ENCODE data around the gene CCR1.
"Not testable (repeated sequence)": the region's sequence is repeated elsewhere in the genome, so short reads cannot be mapped to it uniquely, and the experiment has no call there.

The CCR1 gene

DNA sequence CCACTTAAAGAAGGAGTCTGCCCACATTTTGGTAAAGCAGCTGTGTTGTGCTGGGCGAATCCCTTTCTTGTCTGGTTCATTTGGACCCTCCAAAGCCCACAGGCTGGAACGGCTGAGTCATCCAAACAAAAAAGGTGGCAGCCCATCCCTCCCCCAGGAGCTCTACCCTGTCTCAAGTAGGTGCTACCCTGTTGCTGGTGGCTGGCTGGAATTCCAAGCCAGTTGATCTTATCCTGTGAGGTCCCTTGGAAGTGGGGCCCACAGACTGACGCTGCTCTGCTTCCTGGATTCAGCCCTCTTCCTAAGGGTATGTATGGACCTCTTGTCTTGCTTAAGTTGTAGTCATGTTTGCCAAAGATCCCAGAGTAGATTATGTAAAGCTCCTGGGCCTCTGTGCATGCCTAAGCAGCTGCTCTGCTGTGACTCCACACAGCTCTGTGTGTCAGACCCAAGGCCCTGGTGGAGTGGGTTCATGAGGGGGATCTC lies 44.5 kb downstream of the CCR1 start:
- DNase-seq = no peak

DNA sequence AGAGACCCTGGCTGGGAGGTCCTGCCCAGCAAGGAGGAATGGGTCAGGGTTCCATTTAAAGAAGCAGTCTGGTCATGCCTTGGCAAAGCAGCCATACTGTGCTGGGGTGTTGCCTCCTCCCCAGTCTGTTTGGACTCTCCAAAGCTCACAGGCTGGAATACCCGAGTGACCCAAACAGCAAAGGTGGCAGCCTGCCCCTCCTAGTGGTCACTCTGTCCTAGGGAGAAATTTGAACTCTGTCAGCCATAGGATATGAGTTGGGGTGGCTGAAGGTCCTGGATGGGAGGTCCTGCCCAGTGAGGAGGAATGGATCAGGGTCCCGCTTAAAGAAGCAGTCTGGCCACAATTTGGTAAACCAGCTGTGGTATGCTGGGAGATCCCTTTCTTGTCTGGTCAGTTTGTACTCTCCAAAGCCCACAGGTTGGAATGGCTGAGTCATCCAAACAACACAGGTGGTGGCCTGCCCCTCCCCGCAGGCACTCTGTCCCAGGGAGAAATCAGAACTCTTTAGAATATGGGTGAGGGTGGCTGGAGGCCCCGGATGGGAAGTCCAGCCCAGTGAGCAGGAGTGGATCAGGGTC lies 45.0 kb downstream of the CCR1 start:
- no peak for DNase-seq

DNA sequence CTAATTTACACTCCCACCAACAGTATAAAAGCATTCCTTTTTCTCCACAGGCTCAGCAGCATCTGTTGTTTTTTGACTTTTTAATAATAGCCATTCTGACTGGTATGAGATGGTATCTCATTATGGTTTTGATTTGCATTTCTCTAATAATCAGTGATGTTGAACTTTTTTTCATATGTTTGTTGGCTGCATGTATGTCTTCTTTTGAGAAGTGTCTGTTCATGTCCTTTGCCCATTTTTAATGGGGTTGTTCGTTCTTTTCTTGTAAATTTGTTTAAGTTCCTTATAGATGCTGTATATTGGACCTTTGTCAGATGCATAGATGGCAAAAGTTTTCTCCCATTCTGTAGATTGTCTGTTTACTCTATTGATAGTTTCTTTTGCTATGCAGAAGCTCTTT lies 50.4 kb downstream of the CCR1 start:
- not testable (repeated sequence) for DNase-seq

DNA sequence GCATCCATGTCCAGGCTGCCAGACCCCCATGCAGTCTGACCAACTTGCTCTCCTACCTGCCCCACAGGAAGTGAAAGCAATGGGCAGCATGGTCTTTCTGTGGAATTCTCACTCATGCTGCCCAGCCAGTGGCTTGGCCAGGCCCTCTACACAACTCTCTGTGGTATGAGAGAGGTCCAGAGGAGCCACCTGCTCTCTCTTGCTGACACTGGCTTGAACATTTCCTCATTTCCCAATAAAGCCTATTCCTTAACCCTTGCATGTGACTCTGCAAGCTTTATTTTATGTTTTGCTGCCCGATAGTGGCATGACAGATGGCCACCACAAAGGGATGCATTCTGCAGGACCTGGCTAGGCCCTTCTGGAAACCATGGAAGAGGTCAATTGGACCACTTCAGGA lies 53.8 kb downstream of the CCR1 start:
- DNase-seq = no peak

Measured in T1000 (cell line).